Activated CD4-positive, alpha-beta memory T cell treated with anti-CD3 and anti-CD28 coated beads for 36 hours (primary cell): ENCODE data around the gene MUSK. TPM values are rescaled to one million over a fixed set of nuclear protein-coding genes. Genes with fewer than 3 reads are reported as not detected.
"Not testable (repeated sequence)": the region's sequence is repeated elsewhere in the genome, so short reads cannot be mapped to it uniquely, and the experiment has no call there.

Experiments
- CTCF ChIA-PET: fragments of 350-600 bp; sonication (Branson Sonifier 250); formaldehyde crosslinking; loops from one replicate; lab custom pipeline; 2021; ENCODE audit warnings: antibody characterized with exemption, inconsistent platforms; lab: Charles Lee
- POLR2A ChIA-PET: fragments of 350-600 bp; sonication (Branson Sonifier 250); formaldehyde crosslinking; loops from one replicate; lab custom pipeline; 2021; ENCODE audit warnings: antibody characterized with exemption; lab: Charles Lee
- DNase-seq: peaks from one replicate; pipeline ENCODE4 v3.0.0-alpha.2; 2020
- H3K27ac Mint-ChIP-seq: one replicate; pipeline ENCODE4 v1.8.0; 2021; ENCODE audit warnings: mixed read lengths
- H3K27me3 Mint-ChIP-seq: one replicate; pipeline ENCODE4 v1.8.0; 2021; ENCODE audit warnings: mixed read lengths
- H3K36me3 Mint-ChIP-seq: one replicate; pipeline ENCODE4 v1.8.0; 2021; ENCODE audit warnings: mixed read lengths
- H3K4me1 Mint-ChIP-seq: one replicate; pipeline ENCODE4 v1.8.0; 2021; ENCODE audit warnings: low read depth, mixed read lengths
- H3K4me3 Mint-ChIP-seq: one replicate; pipeline ENCODE4 v1.8.0; 2021; ENCODE audit warnings: mild to moderate bottlenecking, mixed read lengths
- H3K9me3 Mint-ChIP-seq: one replicate; pipeline ENCODE4 v1.8.0; 2021; ENCODE audit warnings: mixed read lengths
- intact Hi-C: fragments of 100-400 bp; cut with micrococcal nuclease; formaldehyde crosslinking; loops from one replicate; pipeline ENCODE4 v1.15.1; 2023
- total RNA-seq, 2 experiments: library from RNA; stranded (reverse); gene quantifications; one replicate each; pipeline ENCODE4 v1.2.3, GENCODE V29; 2021

Gene MUSK
- total RNA-seq, 2 experiments from 2014 or later = not detected

DNA sequence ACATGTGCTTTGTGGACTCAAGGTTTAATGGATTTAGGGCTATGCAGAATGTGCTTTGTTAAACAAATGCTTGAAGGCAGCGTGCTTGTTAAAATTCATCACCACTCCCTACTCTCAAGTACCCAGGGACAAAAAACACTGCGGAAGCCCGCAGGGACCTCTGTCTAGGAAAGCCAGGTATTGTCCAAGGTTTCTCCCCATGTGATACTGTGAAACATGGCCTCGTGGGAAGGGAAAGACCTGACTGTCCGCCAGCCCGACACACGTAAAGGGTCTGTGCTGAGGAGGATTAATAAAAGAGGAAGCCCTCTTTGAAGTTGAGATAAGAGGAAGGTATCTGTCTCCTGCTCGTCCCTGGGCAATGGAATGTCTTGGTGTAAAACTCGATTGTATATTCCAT, 157.8 kb downstream of the MUSK start:
- CTCF ChIA-PET, H3K27ac Mint-ChIP-seq, H3K36me3 Mint-ChIP-seq, POLR2A ChIA-PET, H3K4me1 Mint-ChIP-seq, H3K27me3 Mint-ChIP-seq, intact Hi-C loops, H3K4me3 Mint-ChIP-seq, DNase-seq: not testable (repeated sequence)
- peaks cover 10% of the 10 kb centered on the region for H3K9me3 Mint-ChIP-seq

GRCh38 chr9:110828264-110828663, 159.7 kb downstream of the MUSK start:
- Mint-ChIP-seq H3K36me3 (no peaks in the 10 kb centered on the region), H3K27me3 (no peaks in the 10 kb centered on the region), H3K9me3 (peaks cover 8% of the 10 kb centered on the region), H3K4me1 (no peaks in the 10 kb centered on the region), H3K27ac (no peak overlapping the region), H3K4me3 (no peak overlapping the region)
- intact Hi-C loops = no loop called here
- ChIA-PET POLR2A (no interaction called here), CTCF (no interaction called here)
- DNase-seq = no peak

DNA sequence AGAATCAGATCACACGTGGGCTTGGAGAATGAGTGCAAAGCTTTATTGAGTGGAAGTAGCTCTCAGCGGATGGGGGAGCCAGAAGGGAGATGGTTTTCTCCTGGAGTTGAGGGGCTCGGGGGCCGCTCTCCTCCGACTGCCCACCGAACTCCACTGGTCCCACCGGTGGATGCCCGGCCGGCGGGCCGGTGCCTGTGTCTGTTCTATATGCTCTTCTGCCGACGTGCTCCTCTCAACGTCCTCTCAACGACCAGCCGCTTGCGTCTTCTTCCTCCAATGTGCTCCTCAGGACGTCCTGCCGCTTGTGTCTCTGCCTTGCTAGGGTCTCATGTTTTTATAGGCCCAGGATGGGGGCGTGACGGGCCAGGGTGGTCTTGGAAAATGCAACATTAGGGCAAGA, 161.9 kb downstream of the MUSK start:
- no peak overlapping the region for H3K4me3 Mint-ChIP-seq
- H3K9me3 Mint-ChIP-seq = peaks cover 4% of the 10 kb centered on the region
- H3K4me1 Mint-ChIP-seq = no peaks in the 10 kb centered on the region
- no peaks in the 10 kb centered on the region for H3K27me3 Mint-ChIP-seq
- CTCF ChIA-PET = no interaction called here
- POLR2A ChIA-PET = no interaction called here
- H3K36me3 Mint-ChIP-seq = no peaks in the 10 kb centered on the region
- intact Hi-C loops = no loop called here
- no peak for DNase-seq
- H3K27ac Mint-ChIP-seq = no peak overlapping the region

DNA sequence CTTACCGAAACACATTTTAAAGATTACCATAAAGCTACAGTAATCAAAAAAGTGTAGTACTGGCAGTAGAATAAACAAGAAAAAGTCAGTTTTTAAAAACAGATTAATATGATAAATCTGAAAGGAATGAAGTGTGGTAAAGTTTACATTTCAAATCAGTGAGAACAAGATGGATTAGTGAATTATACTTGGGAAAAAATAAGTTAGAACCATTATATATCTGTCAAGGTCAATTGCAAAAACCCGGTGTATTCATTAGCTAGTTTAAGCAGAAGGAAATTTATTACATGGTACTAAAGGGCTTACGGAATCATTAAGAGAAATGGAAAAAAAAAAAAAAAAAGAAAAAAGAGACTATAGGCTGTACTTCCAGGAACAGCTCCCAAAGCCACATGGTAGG, 164.3 kb downstream of the MUSK start:
- Mint-ChIP-seq H3K4me1 (no peaks in the 10 kb centered on the region), H3K4me3 (no peak overlapping the region), H3K9me3 (peaks cover 9% of the 10 kb centered on the region), H3K27ac (no peak overlapping the region), H3K36me3 (no peaks in the 10 kb centered on the region), H3K27me3 (no peaks in the 10 kb centered on the region)
- CTCF ChIA-PET = no interaction called here
- POLR2A ChIA-PET = interaction anchor here (0.6 kb wide), 1 partner anchor 347 kb away, joined by 5 read pairs; no protein-coding TSS in a partner anchor
- intact Hi-C loops = no loop called here
- no peak for DNase-seq

DNA sequence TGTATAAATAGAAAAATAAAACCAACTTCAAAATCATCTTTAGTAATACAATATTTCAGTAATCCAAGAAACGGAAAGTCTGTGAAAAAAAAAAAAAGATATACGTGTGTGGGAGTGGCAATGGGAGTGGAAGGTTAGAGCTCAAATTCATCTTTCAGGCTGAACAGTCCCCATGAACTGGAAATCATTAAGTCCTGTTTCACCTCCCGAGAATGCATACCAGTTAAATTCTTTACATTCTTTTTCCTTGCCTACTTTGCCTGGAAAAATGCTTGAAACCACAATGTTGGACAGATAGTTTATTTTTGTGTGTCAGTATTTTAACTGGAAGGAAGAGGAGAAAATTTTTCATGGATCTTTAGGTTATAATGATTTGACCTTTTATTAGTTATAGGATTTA, 166.8 kb downstream of the MUSK start:
- Mint-ChIP-seq H3K9me3 (peaks cover 7% of the 10 kb centered on the region), H3K4me1 (no peaks in the 10 kb centered on the region)
- CTCF ChIA-PET = no interaction called here

DNA sequence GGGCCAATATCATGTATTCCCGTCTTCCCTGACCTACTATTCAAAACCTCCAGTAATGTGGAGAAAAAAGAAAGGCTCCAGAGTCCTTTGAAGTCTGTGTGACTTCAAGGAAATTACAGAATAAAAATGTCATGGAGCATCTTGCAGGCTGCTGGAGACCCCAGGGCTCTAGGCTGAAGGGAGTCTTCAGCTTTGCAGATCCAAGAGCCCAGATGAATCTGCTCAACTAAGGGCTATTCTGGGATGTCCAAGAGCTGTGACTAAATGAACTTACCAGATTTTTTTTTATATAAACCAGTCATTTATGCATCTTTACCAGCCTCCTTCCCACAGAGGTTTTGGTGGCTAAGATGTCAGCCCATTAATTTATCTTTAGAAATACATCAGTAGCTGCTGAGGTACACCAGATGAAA, 167.3 kb downstream of the MUSK start:
- no peak overlapping the region for H3K27ac Mint-ChIP-seq
- H3K27me3 Mint-ChIP-seq = no peaks in the 10 kb centered on the region
- intact Hi-C loops = no loop called here
- H3K9me3 Mint-ChIP-seq = peaks cover 9% of the 10 kb centered on the region
- DNase-seq = no peak
- H3K4me1 Mint-ChIP-seq = no peaks in the 10 kb centered on the region
- no peak overlapping the region for H3K4me3 Mint-ChIP-seq
- CTCF ChIA-PET = no interaction called here
- POLR2A ChIA-PET = no interaction called here
- no peaks in the 10 kb centered on the region for H3K36me3 Mint-ChIP-seq

More for the DNA sequence above, 166.8 kb downstream of the MUSK start:
- DNase-seq = no peak
- H3K27ac Mint-ChIP-seq = no peak overlapping the region
- POLR2A ChIA-PET = no interaction called here
- no peak overlapping the region for H3K4me3 Mint-ChIP-seq
- intact Hi-C loops = no loop called here
- no peaks in the 10 kb centered on the region for H3K36me3 Mint-ChIP-seq
- H3K27me3 Mint-ChIP-seq = no peaks in the 10 kb centered on the region

DNA sequence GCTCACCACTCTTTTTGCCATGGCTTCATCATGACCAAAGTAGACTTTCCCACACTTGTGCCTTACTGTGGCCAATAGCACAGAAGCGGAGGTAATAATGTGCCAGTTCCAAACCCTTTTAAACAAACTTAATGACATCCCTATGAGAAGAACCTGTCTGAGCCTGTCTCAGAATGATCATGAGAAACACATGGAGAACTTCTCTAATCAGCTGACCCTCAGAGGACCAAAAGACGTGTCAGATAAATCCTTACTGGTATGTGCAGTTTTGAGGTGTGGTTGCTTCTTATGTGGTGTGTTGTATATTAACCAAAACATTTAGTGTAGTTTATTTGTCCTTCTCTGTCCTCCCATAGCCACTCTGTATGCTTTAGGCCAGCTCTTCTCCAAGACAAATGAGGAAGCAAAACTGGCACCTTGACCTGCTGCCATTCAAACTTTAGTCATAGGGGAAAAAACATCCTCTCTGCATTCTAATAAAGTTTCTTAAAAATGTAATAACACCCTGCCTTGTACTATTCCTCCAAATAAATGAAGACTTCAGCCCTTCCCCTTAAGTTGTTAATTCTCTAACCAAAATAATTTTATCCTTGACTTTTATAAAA, 168.9 kb downstream of the MUSK start:
- H3K36me3 Mint-ChIP-seq = no peaks in the 10 kb centered on the region

DNA sequence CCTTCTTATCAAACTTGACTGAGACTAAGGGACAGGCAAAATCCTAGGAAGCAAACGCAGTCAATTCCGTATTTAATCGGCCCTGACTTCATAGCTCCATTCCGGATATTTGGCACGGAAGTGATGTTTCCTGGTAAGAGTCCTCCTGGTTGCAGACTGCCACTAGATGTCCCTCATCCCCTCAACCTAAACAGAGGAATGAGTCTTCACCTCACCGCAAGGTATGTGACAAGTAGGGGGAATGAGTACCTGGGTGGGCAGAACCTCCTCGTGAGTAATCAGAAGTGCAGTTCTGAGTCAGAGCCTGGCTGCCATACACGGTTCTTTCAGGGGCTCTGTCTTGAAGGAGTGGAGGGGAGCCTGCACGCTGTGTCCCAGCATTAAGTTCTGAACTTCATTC, 173.6 kb downstream of the MUSK start:
- Mint-ChIP-seq H3K36me3 (no peaks in the 10 kb centered on the region), H3K27me3 (no peaks in the 10 kb centered on the region), H3K4me3 (no peak overlapping the region), H3K4me1 (no peaks in the 10 kb centered on the region), H3K27ac (no peak overlapping the region), H3K9me3 (peaks cover 13% of the 10 kb centered on the region)
- CTCF ChIA-PET = no interaction called here
- DNase-seq = no peak
- intact Hi-C loops = no loop called here
- POLR2A ChIA-PET = no interaction called here

More for the DNA sequence above, 168.9 kb downstream of the MUSK start:
- intact Hi-C loops = no loop called here
- no peak for DNase-seq
- Mint-ChIP-seq H3K27ac (no peak overlapping the region), H3K27me3 (no peaks in the 10 kb centered on the region), H3K4me3 (no peak overlapping the region), H3K4me1 (no peaks in the 10 kb centered on the region), H3K9me3 (peaks cover 9% of the 10 kb centered on the region)
- ChIA-PET CTCF (no interaction called here), POLR2A (no interaction called here)

- no peaks in the 10 kb centered on the region for H3K36me3 Mint-ChIP-seq
- ChIA-PET POLR2A (no interaction called here), CTCF (no interaction called here)
- no peak overlapping the region for H3K27ac Mint-ChIP-seq
- H3K27me3 Mint-ChIP-seq = no peaks in the 10 kb centered on the region
- H3K9me3 Mint-ChIP-seq = peaks cover 11% of the 10 kb centered on the region
- no peak overlapping the region for H3K4me3 Mint-ChIP-seq
- no peaks in the 10 kb centered on the region for H3K4me1 Mint-ChIP-seq
- intact Hi-C loops = no loop called here
- no peak for DNase-seq
These were observed 174.4 kb downstream of the MUSK start for GRCh38 chr9:110842986-110843385.

- Mint-ChIP-seq H3K4me1 (no peaks in the 10 kb centered on the region), H3K27me3 (no peaks in the 10 kb centered on the region), H3K4me3 (no peak overlapping the region), H3K36me3 (no peaks in the 10 kb centered on the region), H3K9me3 (peaks cover 11% of the 10 kb centered on the region), H3K27ac (no peak overlapping the region)
- CTCF ChIA-PET = no interaction called here
- DNase-seq = no peak
- POLR2A ChIA-PET = no interaction called here
- intact Hi-C loops = no loop called here
These were observed 175.5 kb downstream of the MUSK start for GRCh38 chr9:110844121-110844520.

- H3K27me3 Mint-ChIP-seq = no peaks in the 10 kb centered on the region
- no peak overlapping the region for H3K27ac Mint-ChIP-seq
- ChIA-PET CTCF (no interaction called here), POLR2A (no interaction called here)
- H3K4me1 Mint-ChIP-seq = no peaks in the 10 kb centered on the region
- no peaks in the 10 kb centered on the region for H3K36me3 Mint-ChIP-seq
- peaks cover 6% of the 10 kb centered on the region for H3K9me3 Mint-ChIP-seq
- DNase-seq = no peak
- no peak overlapping the region for H3K4me3 Mint-ChIP-seq
- intact Hi-C loops = no loop called here
These were observed 177.6 kb downstream of the MUSK start for GRCh38 chr9:110846215-110846614.

- POLR2A ChIA-PET = no interaction called here
These were observed 179.1 kb downstream of the MUSK start for GRCh38 chr9:110847671-110848070.

DNA sequence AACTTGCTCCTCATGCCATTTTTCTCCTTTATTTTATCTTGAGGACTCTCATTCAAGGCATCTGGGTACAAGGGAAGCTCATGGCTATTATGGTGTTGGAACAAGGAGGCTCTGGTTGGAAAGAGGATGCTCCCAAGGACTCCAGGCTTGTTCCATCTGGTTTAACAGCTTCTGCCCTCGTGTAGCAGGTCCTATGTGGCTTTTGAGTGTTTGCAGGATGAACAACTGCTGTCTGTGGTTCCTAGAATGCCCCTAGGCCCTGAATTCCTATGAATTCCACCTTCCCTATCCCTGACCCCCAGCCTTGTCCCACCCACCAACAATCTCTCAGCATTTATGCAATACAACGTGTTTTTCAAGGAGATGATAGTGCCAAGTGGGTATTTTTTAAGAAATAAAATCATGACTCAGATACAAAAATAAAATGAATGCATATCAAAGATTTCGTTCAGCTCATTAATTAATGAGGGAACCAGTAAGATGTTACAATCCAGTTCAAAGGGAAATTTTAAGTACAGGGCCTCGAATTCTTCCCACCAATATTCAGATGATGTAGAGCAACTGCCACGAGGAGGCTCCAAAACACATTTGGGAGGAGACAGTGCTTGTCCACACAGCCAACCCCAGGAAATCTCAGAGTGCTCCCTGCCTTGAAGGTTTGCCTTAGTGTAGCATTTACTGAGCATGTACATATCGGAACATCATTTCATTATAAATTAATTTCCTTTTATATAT, 182.0 kb downstream of the MUSK start:
- ChIA-PET POLR2A (no interaction called here), CTCF (no interaction called here)
- H3K27me3 Mint-ChIP-seq = no peaks in the 10 kb centered on the region
- no peaks in the 10 kb centered on the region for H3K4me1 Mint-ChIP-seq
- peaks cover 10% of the 10 kb centered on the region for H3K9me3 Mint-ChIP-seq
- no peak overlapping the region for H3K4me3 Mint-ChIP-seq
- H3K36me3 Mint-ChIP-seq = no peaks in the 10 kb centered on the region
- H3K27ac Mint-ChIP-seq = no peak overlapping the region
- intact Hi-C loops = no loop called here
- no peak for DNase-seq

More at GRCh38 chr9:110847671-110848070, 179.1 kb downstream of the MUSK start:
- H3K27me3 Mint-ChIP-seq = no peaks in the 10 kb centered on the region
- DNase-seq = no peak
- peaks cover 6% of the 10 kb centered on the region for H3K9me3 Mint-ChIP-seq
- no peaks in the 10 kb centered on the region for H3K4me1 Mint-ChIP-seq
- intact Hi-C loops = no loop called here
- no peak overlapping the region for H3K27ac Mint-ChIP-seq
- CTCF ChIA-PET = no interaction called here
- H3K4me3 Mint-ChIP-seq = no peak overlapping the region
- H3K36me3 Mint-ChIP-seq = no peaks in the 10 kb centered on the region
